ENCODE results near the gene CLSTN2.

The CLSTN2 gene

GRCh38 chr3:140434261-140434905 is 499.4 kb downstream of the CLSTN2 start:
- no peaks in the 10 kb centered on the region for H3K4me1 ChIP-seq (ENCODE audit: control insufficient read depth, insufficient read depth, low read length, poor library complexity, severe bottlenecking)
- WGBS, 2 experiments (ENCODE audit: insufficient coverage in 2 of 2), result 87 to 91% methylated on average over 3 to 4 of the region's 5 CpGs
- H3K36me3 ChIP-seq (ENCODE audit: control insufficient read depth, insufficient read depth, low read length), result no peaks in the 10 kb centered on the region
- no peak overlapping the region for H3K4me3 ChIP-seq (ENCODE audit: extremely low read depth, insufficient read depth, low read length, poor library complexity, severe bottlenecking)
- H3K9me3 ChIP-seq (ENCODE audit: control insufficient read depth, low read length), result no peaks in the 10 kb centered on the region
- no peak overlapping the region for H3K27ac ChIP-seq (ENCODE audit: low read depth, low read length, severe bottlenecking)

- Histone ChIP-seq H3K27ac (ENCODE audit: low read depth, low read length, severe bottlenecking) (no peak overlapping the region), H3K36me3 (ENCODE audit: control insufficient read depth, insufficient read depth, low read length) (no peaks in the 10 kb centered on the region), H3K4me3 (ENCODE audit: extremely low read depth, insufficient read depth, low read length, poor library complexity, severe bottlenecking) (no peak overlapping the region), H3K4me1 (ENCODE audit: control insufficient read depth, insufficient read depth, low read length, poor library complexity, severe bottlenecking) (no peaks in the 10 kb centered on the region), H3K9me3 (ENCODE audit: control insufficient read depth, low read length) (no peaks in the 10 kb centered on the region)
- whole genome bisulfite sequencing, 2 experiments (ENCODE audit: insufficient coverage in 2 of 2), result 77 to 80% methylated on average over 2 of the region's 4 CpGs
Measured at GRCh38 chr3:140436421-140436820, 501.4 kb downstream of the CLSTN2 start.

GRCh38 chr3:140438736-140439470 is 503.9 kb downstream of the CLSTN2 start:
- no peaks in the 10 kb centered on the region for H3K9me3 ChIP-seq (ENCODE audit: control insufficient read depth, low read length)
- no peak overlapping the region for H3K27ac ChIP-seq (ENCODE audit: low read depth, low read length, severe bottlenecking)
- no peak overlapping the region for H3K4me3 ChIP-seq (ENCODE audit: extremely low read depth, insufficient read depth, low read length, poor library complexity, severe bottlenecking)
- WGBS, 2 experiments (ENCODE audit: insufficient coverage in 2 of 2), result 75 to 76% methylated on average over 4 to 6 of the region's 6 CpGs
- H3K36me3 ChIP-seq (ENCODE audit: control insufficient read depth, insufficient read depth, low read length), result no peaks in the 10 kb centered on the region
- no peaks in the 10 kb centered on the region for H3K4me1 ChIP-seq (ENCODE audit: control insufficient read depth, insufficient read depth, low read length, poor library complexity, severe bottlenecking)

GRCh38 chr3:140439527-140439926 is 504.5 kb downstream of the CLSTN2 start:
- H3K36me3 ChIP-seq (ENCODE audit: control insufficient read depth, insufficient read depth, low read length), result no peaks in the 10 kb centered on the region
- no peaks in the 10 kb centered on the region for H3K4me1 ChIP-seq (ENCODE audit: control insufficient read depth, insufficient read depth, low read length, poor library complexity, severe bottlenecking)
- H3K27ac ChIP-seq (ENCODE audit: low read depth, low read length, severe bottlenecking), result no peak overlapping the region
- 78 to 86% methylated on average over 2 to 3 of the region's 5 CpGs for WGBS, 2 experiments (ENCODE audit: insufficient coverage in 2 of 2)
- no peaks in the 10 kb centered on the region for H3K9me3 ChIP-seq (ENCODE audit: control insufficient read depth, low read length)
- H3K4me3 ChIP-seq (ENCODE audit: extremely low read depth, insufficient read depth, low read length, poor library complexity, severe bottlenecking), result no peak overlapping the region

- no peak overlapping the region for H3K4me3 ChIP-seq (ENCODE audit: extremely low read depth, insufficient read depth, low read length, poor library complexity, severe bottlenecking)
- H3K36me3 ChIP-seq (ENCODE audit: control insufficient read depth, insufficient read depth, low read length), result no peaks in the 10 kb centered on the region
- H3K4me1 ChIP-seq (ENCODE audit: control insufficient read depth, insufficient read depth, low read length, poor library complexity, severe bottlenecking), result no peaks in the 10 kb centered on the region
- no peak overlapping the region for H3K27ac ChIP-seq (ENCODE audit: low read depth, low read length, severe bottlenecking)
- H3K9me3 ChIP-seq (ENCODE audit: control insufficient read depth, low read length), result no peaks in the 10 kb centered on the region
- WGBS, 2 experiments (ENCODE audit: insufficient coverage in 2 of 2), result 100% methylated on average over 1 of the region's 1 CpG; no CpG with 5 or more reads in 1 of the 2 experiments
Measured at GRCh38 chr3:140440446-140440845, 505.5 kb downstream of the CLSTN2 start.

- Histone ChIP-seq H3K27ac (ENCODE audit: low read depth, low read length, severe bottlenecking) (no peak overlapping the region), H3K9me3 (ENCODE audit: control insufficient read depth, low read length) (no peaks in the 10 kb centered on the region), H3K36me3 (ENCODE audit: control insufficient read depth, insufficient read depth, low read length) (no peaks in the 10 kb centered on the region), H3K4me1 (ENCODE audit: control insufficient read depth, insufficient read depth, low read length, poor library complexity, severe bottlenecking) (no peaks in the 10 kb centered on the region), H3K4me3 (ENCODE audit: extremely low read depth, insufficient read depth, low read length, poor library complexity, severe bottlenecking) (no peak overlapping the region)
- 80 to 86% methylated on average over 1 of the region's 2 CpGs for WGBS, 2 experiments (ENCODE audit: insufficient coverage in 2 of 2)
Measured at GRCh38 chr3:140441006-140441405, 506.0 kb downstream of the CLSTN2 start.

- no peak overlapping the region for H3K27ac ChIP-seq (ENCODE audit: low read depth, low read length, severe bottlenecking)
Measured at GRCh38 chr3:140442621-140443020, 507.6 kb downstream of the CLSTN2 start.

GRCh38 chr3:140443073-140443472 is 508.1 kb downstream of the CLSTN2 start:
- no peak overlapping the region for H3K27ac ChIP-seq (ENCODE audit: low read depth, low read length, severe bottlenecking)
- no peaks in the 10 kb centered on the region for H3K36me3 ChIP-seq (ENCODE audit: control insufficient read depth, insufficient read depth, low read length)
- no peaks in the 10 kb centered on the region for H3K4me1 ChIP-seq (ENCODE audit: control insufficient read depth, insufficient read depth, low read length, poor library complexity, severe bottlenecking)
- WGBS, 2 experiments (ENCODE audit: insufficient coverage in 2 of 2), result 86 to 92% methylated on average over 5 to 6 of the region's 7 CpGs
- H3K9me3 ChIP-seq (ENCODE audit: control insufficient read depth, low read length), result no peaks in the 10 kb centered on the region
- no peak overlapping the region for H3K4me3 ChIP-seq (ENCODE audit: extremely low read depth, insufficient read depth, low read length, poor library complexity, severe bottlenecking)

More at GRCh38 chr3:140442621-140443020, 507.6 kb downstream of the CLSTN2 start:
- Histone ChIP-seq H3K9me3 (ENCODE audit: control insufficient read depth, low read length) (no peaks in the 10 kb centered on the region), H3K36me3 (ENCODE audit: control insufficient read depth, insufficient read depth, low read length) (no peaks in the 10 kb centered on the region), H3K4me1 (ENCODE audit: control insufficient read depth, insufficient read depth, low read length, poor library complexity, severe bottlenecking) (no peaks in the 10 kb centered on the region), H3K4me3 (ENCODE audit: extremely low read depth, insufficient read depth, low read length, poor library complexity, severe bottlenecking) (no peak overlapping the region)
- 86 to 93% methylated on average over 2 of the region's 2 CpGs for WGBS, 2 experiments (ENCODE audit: insufficient coverage in 2 of 2)

- Histone ChIP-seq H3K4me3 (ENCODE audit: extremely low read depth, insufficient read depth, low read length, poor library complexity, severe bottlenecking) (no peak overlapping the region), H3K36me3 (ENCODE audit: control insufficient read depth, insufficient read depth, low read length) (no peaks in the 10 kb centered on the region), H3K4me1 (ENCODE audit: control insufficient read depth, insufficient read depth, low read length, poor library complexity, severe bottlenecking) (no peaks in the 10 kb centered on the region), H3K9me3 (ENCODE audit: control insufficient read depth, low read length) (no peaks in the 10 kb centered on the region), H3K27ac (ENCODE audit: low read depth, low read length, severe bottlenecking) (no peak overlapping the region)
- WGBS, 2 experiments (ENCODE audit: insufficient coverage in 2 of 2), result 67% methylated on average over 2 of the region's 3 CpGs
Measured at GRCh38 chr3:140443806-140444205, 508.8 kb downstream of the CLSTN2 start.

GRCh38 chr3:140446734-140447133 is 511.7 kb downstream of the CLSTN2 start:
- Histone ChIP-seq H3K4me1 (ENCODE audit: control insufficient read depth, insufficient read depth, low read length, poor library complexity, severe bottlenecking) (no peaks in the 10 kb centered on the region), H3K27ac (ENCODE audit: low read depth, low read length, severe bottlenecking) (no peak overlapping the region), H3K36me3 (ENCODE audit: control insufficient read depth, insufficient read depth, low read length) (no peaks in the 10 kb centered on the region), H3K9me3 (ENCODE audit: control insufficient read depth, low read length) (no peaks in the 10 kb centered on the region), H3K4me3 (ENCODE audit: extremely low read depth, insufficient read depth, low read length, poor library complexity, severe bottlenecking) (no peak overlapping the region)
- WGBS, 2 experiments (ENCODE audit: insufficient coverage in 2 of 2), result 100% methylated on average over 2 of the region's 2 CpGs

- H3K27ac ChIP-seq (ENCODE audit: low read depth, low read length, severe bottlenecking), result no peak overlapping the region
- 87 to 97% methylated on average over 5 to 6 of the region's 6 CpGs for WGBS, 2 experiments (ENCODE audit: insufficient coverage in 2 of 2)
- no peaks in the 10 kb centered on the region for H3K4me1 ChIP-seq (ENCODE audit: control insufficient read depth, insufficient read depth, low read length, poor library complexity, severe bottlenecking)
- H3K9me3 ChIP-seq (ENCODE audit: control insufficient read depth, low read length), result no peaks in the 10 kb centered on the region
- no peaks in the 10 kb centered on the region for H3K36me3 ChIP-seq (ENCODE audit: control insufficient read depth, insufficient read depth, low read length)
- H3K4me3 ChIP-seq (ENCODE audit: extremely low read depth, insufficient read depth, low read length, poor library complexity, severe bottlenecking), result no peak overlapping the region
Measured at GRCh38 chr3:140447136-140447535, 512.2 kb downstream of the CLSTN2 start.
